Activated CD4-positive, alpha-beta T cell treated with anti-CD3 and anti-CD28 coated beads, Interleukin-2, Interleukin-6, amounts not matched to agents 100 ng/mL and 50 ng/mL, durations not matched to agents 16 hours and 8 hours (primary cell): ENCODE measurements around the gene ATP6V1F.

Experiments used
- DNase-seq: peaks from one replicate; pipeline ENCODE4 v3.0.0-alpha.2; 2020

Gene ATP6V1F

GRCh38 chr7:128885370-128886187 lies 22.9 kb downstream of the ATP6V1F start:
- DNase-seq = no peak

- DNase-seq = no peak
Measured at GRCh38 chr7:128886391-128887168, 23.9 kb downstream of the ATP6V1F start.

- DNase-seq = no peak
Measured at GRCh38 chr7:128887169-128888038, 24.7 kb downstream of the ATP6V1F start.

GRCh38 chr7:128888039-128888755 lies 25.5 kb downstream of the ATP6V1F start:
- DNase-seq = no peak

GRCh38 chr7:128888756-128889095 lies 26.1 kb downstream of the ATP6V1F start:
- DNase-seq = no peak

GRCh38 chr7:128889121-128889520 lies 26.5 kb downstream of the ATP6V1F start:
- no peak for DNase-seq

- no peak for DNase-seq
Measured at GRCh38 chr7:128890306-128891109, 27.9 kb downstream of the ATP6V1F start.

- no peak for DNase-seq
Measured at GRCh38 chr7:128891110-128891941, 28.7 kb downstream of the ATP6V1F start.

- DNase-seq = no peak
Measured at GRCh38 chr7:128891942-128892269, 29.2 kb downstream of the ATP6V1F start.

- no peak for DNase-seq
Measured at GRCh38 chr7:128892521-128893250, 30.0 kb downstream of the ATP6V1F start.

GRCh38 chr7:128893251-128894100 lies 30.8 kb downstream of the ATP6V1F start:
- no peak for DNase-seq

- DNase-seq = no peak
Measured at GRCh38 chr7:128894101-128894440, 31.4 kb downstream of the ATP6V1F start.

GRCh38 chr7:128895320-128895719 lies 32.7 kb downstream of the ATP6V1F start:
- DNase-seq = no peak

- DNase-seq = no peak
Measured at GRCh38 chr7:128899392-128899791, 36.7 kb downstream of the ATP6V1F start.

- no peak for DNase-seq
Measured at GRCh38 chr7:128900237-128900636, 37.6 kb downstream of the ATP6V1F start.

GRCh38 chr7:128902761-128903585 lies 40.3 kb downstream of the ATP6V1F start:
- no peak for DNase-seq

- no peak for DNase-seq
Measured at GRCh38 chr7:128903621-128904361, 41.1 kb downstream of the ATP6V1F start.
